Measurements from ENCODE around the gene CADM3.

The CADM3 gene

DNA sequence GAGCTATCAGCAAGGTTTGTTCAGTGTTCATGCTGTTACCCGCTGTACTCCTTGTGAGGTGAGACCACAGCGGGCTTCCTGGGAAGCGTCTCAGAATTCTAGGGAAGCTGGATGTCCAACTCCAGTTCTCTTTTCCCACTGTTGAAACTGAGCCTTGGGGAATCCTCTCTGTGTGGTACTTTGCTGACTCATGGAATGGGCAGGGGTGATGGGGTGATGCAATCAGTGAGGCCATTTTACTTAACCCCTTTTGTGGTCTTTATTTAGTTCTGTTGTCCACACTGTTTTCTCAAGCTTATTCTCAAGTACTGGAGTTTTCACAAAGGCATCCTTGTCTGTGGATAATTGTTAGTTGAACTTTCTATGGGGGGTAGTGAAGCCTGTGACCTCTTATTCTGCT is 75.9 kb downstream of the CADM3 start:
- H3K9me3 ChIP-seq (ENCODE audit: control insufficient read depth, insufficient read depth, low read length): no peaks in the 10 kb centered on the region
- H3K27me3 ChIP-seq (ENCODE audit: control insufficient read depth, insufficient read depth, low read length): no peaks in the 10 kb centered on the region
- H3K4me1 ChIP-seq (ENCODE audit: control insufficient read depth, insufficient read depth, low read length): no peaks in the 10 kb centered on the region
- H3K9ac ChIP-seq (ENCODE audit: low read depth, low read length): no peak overlapping the region
- no peaks in the 10 kb centered on the region for H3K36me3 ChIP-seq (ENCODE audit: control insufficient read depth, insufficient read depth, low read length)
- H3K4me3 ChIP-seq (ENCODE audit: low read depth, low read length): no peak overlapping the region

DNA sequence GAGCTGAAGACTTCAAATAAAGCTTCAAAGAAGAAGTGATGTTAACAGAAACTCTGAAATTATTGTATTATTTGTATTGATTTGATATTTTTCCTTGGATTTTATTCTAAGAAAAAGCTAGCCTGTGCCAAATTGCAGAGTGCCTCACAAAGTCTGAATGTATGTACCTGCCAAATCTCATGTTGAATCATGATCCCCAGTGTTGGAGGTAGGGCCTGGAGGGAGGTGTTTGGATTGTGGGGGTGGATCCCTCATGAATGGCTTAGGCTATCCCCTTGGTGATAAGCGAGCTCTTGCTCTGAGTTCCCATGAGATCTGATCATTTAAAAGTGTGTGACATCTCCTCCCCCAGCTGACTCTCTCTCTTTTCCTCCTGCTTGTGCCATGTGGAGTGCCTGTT is 76.9 kb downstream of the CADM3 start:
- no peaks in the 10 kb centered on the region for H3K9me3 ChIP-seq (ENCODE audit: control insufficient read depth, insufficient read depth, low read length)
- no peak overlapping the region for H3K4me3 ChIP-seq (ENCODE audit: low read depth, low read length)
- no peaks in the 10 kb centered on the region for H3K36me3 ChIP-seq (ENCODE audit: control insufficient read depth, insufficient read depth, low read length)
- no peaks in the 10 kb centered on the region for H3K4me1 ChIP-seq (ENCODE audit: control insufficient read depth, insufficient read depth, low read length)
- no peak overlapping the region for H3K9ac ChIP-seq (ENCODE audit: low read depth, low read length)
- no peaks in the 10 kb centered on the region for H3K27me3 ChIP-seq (ENCODE audit: control insufficient read depth, insufficient read depth, low read length)

DNA sequence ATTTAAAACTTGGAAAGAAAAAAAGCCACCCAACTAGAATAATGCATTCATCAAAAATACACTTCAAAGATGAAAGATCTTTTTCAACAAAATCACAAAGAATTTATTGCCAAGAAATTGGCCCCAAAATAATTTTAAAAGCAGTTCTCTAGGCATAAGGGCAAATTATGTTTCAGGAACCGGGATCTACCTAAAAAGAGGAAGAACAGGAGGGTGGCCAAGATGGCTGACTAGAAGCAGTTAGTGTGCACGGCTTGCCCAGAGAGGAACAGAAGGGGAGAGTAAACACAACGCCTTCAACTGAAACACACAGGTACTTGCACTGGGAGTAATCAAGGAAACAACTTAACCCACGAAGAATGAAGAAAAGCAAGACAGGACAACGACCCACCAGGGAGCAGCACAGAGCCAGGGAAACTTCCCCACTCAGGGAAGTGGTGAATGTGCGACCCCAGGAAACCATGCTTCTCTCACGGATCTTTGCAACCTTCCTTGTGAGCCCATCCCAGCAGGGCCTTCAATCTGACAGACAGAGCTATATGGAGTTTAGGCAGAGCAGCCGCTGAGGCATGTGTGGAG is 79.3 kb downstream of the CADM3 start:
- Histone ChIP-seq H3K9me3 (ENCODE audit: control insufficient read depth, insufficient read depth, low read length) (no peaks in the 10 kb centered on the region), H3K27me3 (ENCODE audit: control insufficient read depth, insufficient read depth, low read length) (no peaks in the 10 kb centered on the region), H3K4me1 (ENCODE audit: control insufficient read depth, insufficient read depth, low read length) (no peaks in the 10 kb centered on the region), H3K9ac (ENCODE audit: low read depth, low read length) (no peak overlapping the region), H3K36me3 (ENCODE audit: control insufficient read depth, insufficient read depth, low read length) (no peaks in the 10 kb centered on the region), H3K4me3 (ENCODE audit: low read depth, low read length) (no peak overlapping the region)
